Activated T-cell treated with anti-CD3 and anti-CD28 coated beads, Interleukin-2, amount 50 U/mL, for 72 hours (primary cell): Measurements from ENCODE around the gene PARP11. TPM values are rescaled to one million over a fixed set of nuclear protein-coding genes. Genes with fewer than 3 reads are reported as not detected.

Source experiments
- ATAC-seq, 2 donors: fragments of 150-1000 bp; cut with Tn5 transposase; replicated peaks in 1 of 2; 2 replicates each; pipeline ENCODE4 v1.10.0; 2021; ENCODE audit warnings: moderate library complexity in 2 of 2, mild to moderate bottlenecking in 1 of 2
- DNase-seq, 2 donors: peaks; one replicate each; pipeline ENCODE4 v3.0.0; 2021 to 2022; ENCODE audit warnings: mixed read lengths in 1 of 2
- H3K27ac Mint-ChIP-seq: one replicate; pipeline ENCODE4 v1.8.0; 2022; ENCODE audit warnings: mild to moderate bottlenecking, moderate library complexity, mixed read lengths
- H3K27me3 Mint-ChIP-seq: one replicate; pipeline ENCODE4 v1.8.0; 2022; ENCODE audit warnings: low read depth, mixed read lengths
- H3K36me3 Mint-ChIP-seq, 2 donors: one replicate each; pipeline ENCODE4 v1.8.0; 2022; ENCODE audit warnings: mixed read lengths in 2 of 2, mild to moderate bottlenecking in 1 of 2; ENCODE audit not compliant: insufficient read depth in 2 of 2
- H3K4me1 Mint-ChIP-seq: one replicate; pipeline ENCODE4 v1.8.0; 2022; ENCODE audit warnings: low read depth, mixed read lengths
- H3K4me3 Mint-ChIP-seq, 2 donors: one replicate each; pipeline ENCODE4 v1.8.0; 2022; ENCODE audit warnings: mild to moderate bottlenecking in 2 of 2, mixed read lengths in 2 of 2, moderate library complexity in 2 of 2
- H3K9me3 Mint-ChIP-seq, 2 donors: one replicate each; pipeline ENCODE4 v1.8.0; 2022; ENCODE audit warnings: mixed read lengths in 2 of 2
- total RNA-seq, 2 donors: library from RNA; stranded (reverse); gene quantifications; one replicate each; pipeline ENCODE4 v1.2.3, GENCODE V29; 2022

The PARP11 gene
- total RNA-seq, 2 donors from 2014 or later, result 30.7 to 39.5 TPM

DNA sequence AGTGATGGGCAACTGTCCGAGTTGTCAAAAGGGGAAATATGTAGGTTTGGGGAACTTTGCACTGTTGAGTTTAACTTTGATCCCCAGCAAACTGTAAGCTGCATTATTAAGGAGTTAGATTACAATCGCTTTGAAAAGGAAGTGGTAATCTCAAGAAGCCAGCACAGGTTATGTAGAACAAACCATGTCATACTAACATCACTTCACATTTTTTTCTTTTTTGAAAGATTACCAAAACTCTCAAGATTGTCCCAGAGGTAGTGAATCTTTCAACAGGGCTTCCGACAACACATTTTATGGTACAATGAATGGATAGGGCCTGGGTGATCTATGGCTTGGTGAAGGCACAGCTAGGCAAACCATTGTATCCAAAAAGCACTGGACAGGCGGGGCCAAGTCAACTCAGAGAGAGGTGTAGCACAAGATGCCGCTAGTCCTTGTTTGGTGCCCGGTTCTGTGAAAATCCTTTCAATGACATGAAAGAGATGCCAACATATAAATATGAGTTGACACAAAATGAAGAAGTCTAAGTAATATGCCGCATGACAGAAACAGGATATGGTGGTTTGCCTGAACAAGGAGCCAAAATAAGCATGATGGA is 24.3 kb upstream of the PARP11 start:
- ATAC-seq (peak; percentile 41 to 68), DNase-seq (no peak)
- H3K9me3 Mint-ChIP-seq, result no peaks in the 10 kb centered on the region
- H3K4me3 Mint-ChIP-seq, result peak overlapping the region; percentile 64 to 75
- no peaks in the 10 kb centered on the region for H3K36me3 Mint-ChIP-seq
- H3K4me1 Mint-ChIP-seq, result peaks cover 41% of the 10 kb centered on the region
- peak overlapping the region; percentile 92 for H3K27ac Mint-ChIP-seq
- no peaks in the 10 kb centered on the region for H3K27me3 Mint-ChIP-seq

- ATAC-seq (peak; percentile 37 to 72), DNase-seq (no peak)
- H3K4me3 Mint-ChIP-seq, result peak overlapping the region; percentile 64 to 75
- H3K27me3 Mint-ChIP-seq, result no peaks in the 10 kb centered on the region
- peak overlapping the region; percentile 92 for H3K27ac Mint-ChIP-seq
- H3K4me1 Mint-ChIP-seq, result peaks cover 41% of the 10 kb centered on the region
- H3K9me3 Mint-ChIP-seq, result no peaks in the 10 kb centered on the region
- no peaks in the 10 kb centered on the region for H3K36me3 Mint-ChIP-seq
Measured at GRCh38 chr12:3896801-3897351, 23.7 kb upstream of the PARP11 start.

- H3K36me3 Mint-ChIP-seq, result no peaks in the 10 kb centered on the region
- no peaks in the 10 kb centered on the region for H3K27me3 Mint-ChIP-seq
- H3K4me3 Mint-ChIP-seq, result peak overlapping the region; percentile 64 to 75
- DNase-seq (no peak), ATAC-seq (no peak)
- peaks cover 41% of the 10 kb centered on the region for H3K4me1 Mint-ChIP-seq
- H3K27ac Mint-ChIP-seq, result peak overlapping the region; percentile 92
- H3K9me3 Mint-ChIP-seq, result no peaks in the 10 kb centered on the region
Measured at GRCh38 chr12:3896356-3896755, 23.2 kb upstream of the PARP11 start.

DNA sequence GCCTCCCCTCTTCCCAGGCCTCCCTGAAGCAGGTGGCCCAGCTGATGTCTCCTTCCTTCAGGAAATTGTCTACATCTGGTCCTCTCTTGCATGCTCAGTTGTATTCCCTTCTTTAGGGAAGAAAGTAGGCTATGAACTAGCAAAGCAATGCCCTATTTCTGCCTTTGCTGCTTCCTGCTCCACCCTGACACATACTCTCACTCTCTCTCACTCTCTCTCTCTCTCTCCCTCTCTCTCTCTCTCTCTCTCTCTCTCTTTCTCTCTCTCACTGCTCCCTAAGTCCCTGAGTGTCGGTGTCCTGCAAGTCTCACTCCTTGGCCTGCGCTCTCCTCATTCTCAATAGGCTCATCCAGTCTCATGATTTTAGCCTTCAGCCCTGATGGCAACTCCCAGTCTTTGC is 19.4 kb upstream of the PARP11 start:
- Mint-ChIP-seq H3K4me1 (peaks cover 14% of the 10 kb centered on the region), H3K27me3 (no peaks in the 10 kb centered on the region), H3K27ac (no peak overlapping the region), H3K4me3 (no peak overlapping the region), H3K36me3 (no peaks in the 10 kb centered on the region), H3K9me3 (no peaks in the 10 kb centered on the region)
- ATAC-seq (no peak), DNase-seq (no peak)

GRCh38 chr12:3891201-3891600 is 18.0 kb upstream of the PARP11 start:
- Mint-ChIP-seq H3K27ac (no peak overlapping the region), H3K27me3 (no peaks in the 10 kb centered on the region), H3K9me3 (no peaks in the 10 kb centered on the region), H3K4me1 (no peaks in the 10 kb centered on the region), H3K4me3 (no peak overlapping the region), H3K36me3 (no peaks in the 10 kb centered on the region)
- DNase-seq (no peak), ATAC-seq (no peak)

DNA sequence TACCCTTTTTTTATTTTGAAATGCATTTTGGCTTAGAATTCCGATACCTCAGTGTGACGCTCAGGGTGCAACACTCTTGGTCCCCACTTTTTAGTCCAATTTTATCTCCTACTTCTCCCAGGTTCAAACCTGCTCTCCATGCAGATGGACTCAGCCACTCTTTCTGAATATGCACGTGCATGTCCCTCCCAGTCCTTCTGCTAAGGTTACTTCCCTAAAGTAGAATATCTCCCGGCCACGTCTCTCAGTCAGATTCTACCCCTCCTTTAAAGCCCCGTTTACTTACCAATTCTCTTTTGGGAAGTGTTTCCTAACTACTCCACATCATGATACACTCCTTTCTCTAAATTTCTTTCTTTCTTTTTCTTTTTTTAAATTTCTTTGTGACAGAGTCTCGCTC is 15.5 kb upstream of the PARP11 start:
- ATAC-seq (no peak), DNase-seq (no peak)
- H3K27me3 Mint-ChIP-seq, result no peaks in the 10 kb centered on the region
- no peaks in the 10 kb centered on the region for H3K36me3 Mint-ChIP-seq
- no peak overlapping the region for H3K27ac Mint-ChIP-seq
- H3K9me3 Mint-ChIP-seq, result no peaks in the 10 kb centered on the region
- H3K4me3 Mint-ChIP-seq, result no peak overlapping the region
- peaks cover 7% of the 10 kb centered on the region for H3K4me1 Mint-ChIP-seq

DNA sequence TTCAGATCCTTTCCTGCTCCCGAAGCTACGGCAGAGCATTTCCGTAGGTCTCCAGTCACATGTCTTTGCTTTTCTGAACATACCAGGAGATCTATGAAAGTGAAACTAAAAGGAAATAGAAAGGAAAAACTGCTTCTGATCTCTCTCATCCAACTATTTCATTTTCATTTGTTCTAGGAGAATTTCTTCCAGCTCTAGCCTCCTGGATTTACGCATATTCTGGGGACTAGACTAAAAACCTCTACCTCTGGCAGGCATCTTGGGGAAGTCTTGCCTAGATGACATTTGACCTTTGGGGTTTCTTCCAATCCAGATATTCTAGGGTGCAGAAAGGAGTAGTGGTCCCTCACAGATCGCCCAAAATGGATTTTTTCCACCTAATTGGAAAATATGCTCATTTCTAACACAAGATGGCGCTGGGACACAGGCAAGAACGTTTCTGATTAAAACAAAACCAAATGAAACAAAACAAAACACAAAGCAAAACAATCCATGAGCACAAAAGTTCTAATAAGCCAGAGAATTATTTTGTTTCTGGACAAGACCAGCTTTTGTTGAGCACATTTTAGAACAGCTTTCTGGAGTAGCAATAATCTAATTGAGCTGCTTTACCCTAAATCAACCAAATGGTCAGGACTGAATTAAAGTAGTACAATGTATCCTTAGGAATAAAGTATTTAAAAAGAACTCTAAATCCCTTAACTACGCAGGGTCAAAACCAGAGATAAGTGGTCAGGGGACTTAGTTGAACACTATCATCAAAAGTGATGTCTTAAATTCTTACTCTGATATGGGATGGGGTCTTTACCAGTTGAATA is 12.3 kb upstream of the PARP11 start:
- DNase-seq (peak; percentile 27 to 46), ATAC-seq (no peak)
- no peaks in the 10 kb centered on the region for H3K27me3 Mint-ChIP-seq
- peaks cover 7% of the 10 kb centered on the region for H3K4me1 Mint-ChIP-seq
- peak overlapping the region; percentile 13 to 38 for H3K4me3 Mint-ChIP-seq
- H3K36me3 Mint-ChIP-seq, result no peaks in the 10 kb centered on the region
- no peaks in the 10 kb centered on the region for H3K9me3 Mint-ChIP-seq
- H3K27ac Mint-ChIP-seq, result no peak overlapping the region

DNA sequence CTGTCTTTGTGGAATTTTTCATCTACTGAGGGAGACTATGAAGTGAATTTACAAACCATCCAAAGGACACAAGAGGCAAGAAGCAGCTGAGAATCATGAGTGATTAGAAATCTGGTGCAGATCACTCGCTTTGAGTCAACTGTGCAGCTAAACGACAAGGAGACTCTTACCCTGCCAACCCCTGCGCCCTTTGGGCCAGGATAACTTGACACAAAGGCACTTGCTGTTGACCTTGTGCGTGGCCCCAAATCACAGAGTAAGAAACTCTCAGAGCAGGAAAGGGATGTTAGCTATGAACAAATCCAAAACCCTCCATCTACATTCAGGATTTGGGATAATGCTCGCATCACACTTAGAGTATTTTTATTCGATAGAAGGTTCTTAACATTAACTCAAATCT is 11.5 kb upstream of the PARP11 start:
- Mint-ChIP-seq H3K9me3 (no peaks in the 10 kb centered on the region), H3K27ac (no peak overlapping the region), H3K4me3 (no peak overlapping the region), H3K27me3 (no peaks in the 10 kb centered on the region), H3K36me3 (no peaks in the 10 kb centered on the region), H3K4me1 (peaks cover 11% of the 10 kb centered on the region)
- no peak for ATAC-seq
- no peak for DNase-seq

GRCh38 chr12:3882896-3883564 is 9.8 kb upstream of the PARP11 start:
- H3K9me3 Mint-ChIP-seq, result no peaks in the 10 kb centered on the region
- H3K4me1 Mint-ChIP-seq, result peaks cover 21% of the 10 kb centered on the region

GRCh38 chr12:3882406-3882805 is 9.2 kb upstream of the PARP11 start:
- H3K4me1 Mint-ChIP-seq, result peaks cover 21% of the 10 kb centered on the region
- peaks cover 2 to 5% of the 10 kb centered on the region in 2 donors for H3K36me3 Mint-ChIP-seq
- DNase-seq (no peak), ATAC-seq (no peak)
- no peak overlapping the region for H3K27ac Mint-ChIP-seq
- no peaks in the 10 kb centered on the region for H3K9me3 Mint-ChIP-seq
- H3K4me3 Mint-ChIP-seq, result no peak overlapping the region
- H3K27me3 Mint-ChIP-seq, result no peaks in the 10 kb centered on the region

More at GRCh38 chr12:3882896-3883564, 9.8 kb upstream of the PARP11 start:
- Mint-ChIP-seq H3K27ac (no peak overlapping the region), H3K36me3 (peaks cover 0 to 3% of the 10 kb centered on the region in 2 donors), H3K4me3 (no peak overlapping the region), H3K27me3 (no peaks in the 10 kb centered on the region)
- ATAC-seq (peak; percentile 72 to 87), DNase-seq (no peak)

- DNase-seq, result no peak
- no peaks in the 10 kb centered on the region for H3K27me3 Mint-ChIP-seq
Measured at GRCh38 chr12:3881281-3881950, 8.2 kb upstream of the PARP11 start.

GRCh38 chr12:3879846-3880245 is 6.6 kb upstream of the PARP11 start:
- ATAC-seq (no peak), DNase-seq (no peak)
- Mint-ChIP-seq H3K9me3 (no peaks in the 10 kb centered on the region), H3K27ac (no peak overlapping the region), H3K4me1 (peaks cover 19% of the 10 kb centered on the region), H3K4me3 (peak overlapping the region in 1 of 2 donors; percentile 42), H3K27me3 (no peaks in the 10 kb centered on the region), H3K36me3 (peaks cover 2 to 5% of the 10 kb centered on the region in 2 donors)

More at GRCh38 chr12:3881281-3881950, 8.2 kb upstream of the PARP11 start:
- Mint-ChIP-seq H3K4me1 (peaks cover 26% of the 10 kb centered on the region), H3K9me3 (no peaks in the 10 kb centered on the region), H3K36me3 (peaks cover 2 to 5% of the 10 kb centered on the region in 2 donors), H3K4me3 (no peak overlapping the region), H3K27ac (no peak overlapping the region)
- ATAC-seq, result no peak
